Duodenal mucosa (tissue), 2 donors: Measurements from ENCODE around the gene SNORC.

Experiments used
- H3K27ac ChIP-seq: one replicate; pipeline ENCODE4 v1.7.0; 2013; ENCODE audit warnings: low read depth, low read length
- H3K27me3 ChIP-seq, 2 donors: one replicate each; pipeline ENCODE4 v1.7.0; 2013; ENCODE audit warnings: low read length in 2 of 2, control low read depth in 1 of 2; ENCODE audit not compliant: insufficient read depth in 2 of 2, control insufficient read depth in 1 of 2
- H3K36me3 ChIP-seq, 2 donors: one replicate each; pipeline ENCODE4 v1.7.0; 2013; ENCODE audit warnings: low read length in 2 of 2, control low read depth in 1 of 2; ENCODE audit not compliant: insufficient read depth in 2 of 2, control insufficient read depth in 1 of 2
- H3K4me1 ChIP-seq, 2 donors: one replicate each; pipeline ENCODE4 v1.7.0; 2013; ENCODE audit warnings: low read length in 2 of 2, control low read depth in 1 of 2; ENCODE audit not compliant: insufficient read depth in 2 of 2, control insufficient read depth in 1 of 2
- H3K4me3 ChIP-seq, 2 donors: one replicate each; pipeline ENCODE4 v1.7.0; 2013; ENCODE audit warnings: low read length in 2 of 2, low read depth in 1 of 2
- H3K9ac ChIP-seq, 2 donors: one replicate each; pipeline ENCODE4 v1.7.0; 2013; ENCODE audit warnings: low read length in 2 of 2, low read depth in 1 of 2
- H3K9me3 ChIP-seq, 2 donors: one replicate each; pipeline ENCODE4 v1.7.0; 2013; ENCODE audit warnings: low read length in 2 of 2, control low read depth in 1 of 2; ENCODE audit not compliant: control insufficient read depth in 1 of 2

SNORC gene

DNA sequence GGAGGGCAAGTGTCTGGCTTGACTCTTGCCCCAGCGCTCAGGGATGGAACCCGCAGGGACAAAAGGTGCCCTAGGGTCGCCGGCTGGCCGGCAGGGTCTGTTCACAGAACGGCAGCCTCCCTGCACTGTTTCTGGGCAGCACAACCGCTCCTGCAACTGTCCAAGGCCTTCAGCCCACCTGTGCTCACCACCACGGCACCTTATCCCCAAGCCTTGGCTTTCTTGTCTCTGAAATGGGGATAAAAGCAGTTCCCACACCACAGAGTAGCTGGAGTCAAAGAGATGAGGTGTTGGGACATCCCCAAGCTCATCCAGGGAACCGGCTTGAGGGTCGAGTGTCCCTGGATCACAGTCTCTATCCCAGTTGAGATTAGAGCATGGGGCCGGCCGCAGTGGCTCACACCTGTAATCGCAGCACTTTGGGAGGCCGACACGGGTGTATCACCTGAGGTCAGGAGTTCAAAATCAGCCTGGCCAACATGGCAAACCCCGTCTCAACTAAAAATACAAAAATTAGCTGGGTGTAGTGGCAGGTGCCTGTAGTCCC lies 4.7 kb downstream of the SNORC start:
- H3K4me3 ChIP-seq, result peak overlapping the region; percentile 27 to 68
- H3K9ac ChIP-seq, result peak overlapping the region; percentile 38 to 76

DNA sequence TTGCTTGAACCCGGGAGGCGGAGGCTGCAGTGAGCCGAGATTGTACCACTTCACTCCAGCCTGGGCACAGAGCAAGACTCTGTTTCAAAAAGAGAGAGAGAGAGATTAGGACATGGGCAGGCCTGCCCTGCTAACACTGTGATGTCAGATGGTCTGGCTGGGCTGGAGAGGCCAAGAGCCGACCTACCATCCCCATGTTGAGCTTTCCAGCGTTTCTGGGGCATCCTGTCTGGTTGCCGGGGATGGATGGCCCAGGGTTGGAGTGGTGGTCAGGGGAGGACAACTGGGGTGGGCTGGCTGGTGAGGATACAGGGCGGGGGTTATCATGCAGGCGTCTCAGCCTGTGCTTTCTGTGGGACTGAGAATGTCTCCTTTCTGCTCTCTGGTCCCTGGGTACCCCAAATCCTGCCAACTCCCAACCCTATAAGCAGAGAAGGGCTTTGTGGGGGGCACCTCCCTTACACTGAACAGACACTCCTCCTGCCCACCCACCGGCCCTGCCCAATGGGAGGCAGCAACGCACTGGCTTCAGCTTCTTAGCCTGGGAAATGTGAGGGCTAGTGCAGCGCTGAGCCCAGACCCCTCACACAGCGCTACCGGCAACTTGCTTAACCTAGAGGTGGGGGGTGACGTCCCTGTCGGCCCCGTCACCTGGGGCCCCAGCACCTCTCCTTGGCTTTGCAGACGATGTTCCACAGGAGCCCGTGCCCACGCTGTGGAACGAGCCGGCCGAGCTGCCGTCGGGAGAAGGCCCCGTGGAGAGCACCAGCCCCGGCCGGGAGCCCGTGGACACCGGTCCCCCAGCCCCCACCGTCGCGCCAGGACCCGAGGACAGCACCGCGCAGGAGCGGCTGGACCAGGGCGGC lies 5.4 kb downstream of the SNORC start:
- peaks cover 0 to 11% of the 10 kb centered on the region in 2 donors for H3K36me3 ChIP-seq
- peak overlapping the region; percentile 48 for H3K27ac ChIP-seq
- H3K27me3 ChIP-seq, result no peaks in the 10 kb centered on the region
- peak overlapping the region; percentile 76 to 89 for H3K9ac ChIP-seq
- H3K4me1 ChIP-seq, result peaks cover 20 to 30% of the 10 kb centered on the region in 2 donors
- no peaks in the 10 kb centered on the region for H3K9me3 ChIP-seq
- peak overlapping the region; percentile 66 to 68 for H3K4me3 ChIP-seq

More for the DNA sequence above, 4.7 kb downstream of the SNORC start:
- Histone ChIP-seq H3K36me3 (peaks cover 0 to 11% of the 10 kb centered on the region in 2 donors), H3K4me1 (peaks cover 20 to 30% of the 10 kb centered on the region in 2 donors), H3K27me3 (no peaks in the 10 kb centered on the region), H3K9me3 (no peaks in the 10 kb centered on the region), H3K27ac (peak overlapping the region; percentile 65)

DNA sequence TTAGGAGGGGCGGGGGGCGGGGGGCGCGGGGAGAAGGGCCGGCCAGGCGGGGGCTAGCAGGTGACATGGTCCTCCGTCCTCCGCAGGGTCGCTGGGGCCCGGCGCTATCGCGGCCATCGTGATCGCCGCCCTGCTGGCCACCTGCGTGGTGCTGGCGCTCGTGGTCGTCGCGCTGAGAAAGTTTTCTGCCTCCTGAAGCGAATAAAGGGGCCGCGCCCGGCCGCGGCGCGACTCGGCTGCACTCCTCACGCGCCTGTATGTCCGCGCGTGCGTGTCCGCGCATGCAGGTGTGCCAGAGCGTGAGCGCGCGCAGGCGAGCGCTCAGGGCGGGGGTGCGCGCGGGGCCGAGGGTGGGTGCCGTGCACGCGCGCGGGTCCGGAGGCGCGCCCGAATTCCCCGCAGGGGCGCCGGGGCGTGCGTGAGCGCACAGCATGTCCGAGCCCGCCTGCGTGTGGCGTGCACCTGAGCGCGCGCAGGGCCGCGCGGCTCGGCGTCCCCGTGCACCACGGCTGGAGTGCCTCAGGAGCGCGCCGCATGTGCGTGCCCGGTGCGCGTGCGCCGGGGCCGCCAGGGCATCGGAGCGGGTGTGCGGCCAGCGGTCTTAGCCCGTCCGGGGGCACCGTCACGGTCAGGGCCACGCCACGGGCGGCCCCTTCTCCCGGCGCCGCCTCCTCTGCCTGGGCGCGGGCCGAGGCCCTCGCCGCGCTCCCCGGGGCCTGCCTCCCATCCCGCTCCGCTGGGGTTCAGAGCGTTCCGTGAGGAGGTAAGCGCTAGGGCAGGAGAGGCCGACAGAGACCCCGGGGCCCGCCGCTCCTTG lies 6.3 kb downstream of the SNORC start:
- H3K36me3 ChIP-seq, result peaks cover 0 to 17% of the 10 kb centered on the region in 2 donors
- H3K27ac ChIP-seq, result peak overlapping the region; percentile 30
- H3K4me3 ChIP-seq, result peak overlapping the region; percentile 56 to 62
- no peaks in the 10 kb centered on the region for H3K27me3 ChIP-seq
- H3K4me1 ChIP-seq, result peaks cover 20 to 30% of the 10 kb centered on the region in 2 donors
- no peaks in the 10 kb centered on the region for H3K9me3 ChIP-seq
- peak overlapping the region; percentile 35 to 60 for H3K9ac ChIP-seq

DNA sequence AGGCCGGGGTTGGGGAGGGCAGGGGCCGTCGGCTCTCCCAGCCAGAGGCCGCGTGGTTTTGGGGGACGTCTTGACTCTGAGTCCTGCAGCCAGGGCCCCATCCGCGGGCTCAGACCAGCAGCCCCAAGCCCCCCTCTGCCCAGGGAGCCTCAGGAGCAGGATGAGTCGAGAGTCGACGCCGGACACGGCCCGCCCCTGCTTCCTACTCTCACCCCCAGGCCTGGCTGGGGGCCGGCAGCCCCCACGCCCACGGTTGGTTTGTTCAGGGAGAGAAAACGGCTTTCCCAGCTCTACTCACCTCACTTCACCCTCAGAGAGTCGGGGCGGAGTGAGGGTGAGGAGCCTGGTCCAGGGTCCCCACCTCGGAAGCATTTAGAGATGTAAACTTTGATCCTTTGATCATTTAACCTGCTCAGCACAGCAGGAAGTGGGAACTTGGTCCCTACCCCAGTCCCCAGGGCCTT lies 6.9 kb downstream of the SNORC start:
- Histone ChIP-seq H3K36me3 (peaks cover 0 to 19% of the 10 kb centered on the region in 2 donors), H3K9me3 (no peaks in the 10 kb centered on the region), H3K4me1 (peaks cover 20 to 30% of the 10 kb centered on the region in 2 donors), H3K27ac (no peak overlapping the region), H3K4me3 (peak overlapping the region; percentile 56 to 62), H3K9ac (peak overlapping the region; percentile 35 to 60), H3K27me3 (no peaks in the 10 kb centered on the region)

DNA sequence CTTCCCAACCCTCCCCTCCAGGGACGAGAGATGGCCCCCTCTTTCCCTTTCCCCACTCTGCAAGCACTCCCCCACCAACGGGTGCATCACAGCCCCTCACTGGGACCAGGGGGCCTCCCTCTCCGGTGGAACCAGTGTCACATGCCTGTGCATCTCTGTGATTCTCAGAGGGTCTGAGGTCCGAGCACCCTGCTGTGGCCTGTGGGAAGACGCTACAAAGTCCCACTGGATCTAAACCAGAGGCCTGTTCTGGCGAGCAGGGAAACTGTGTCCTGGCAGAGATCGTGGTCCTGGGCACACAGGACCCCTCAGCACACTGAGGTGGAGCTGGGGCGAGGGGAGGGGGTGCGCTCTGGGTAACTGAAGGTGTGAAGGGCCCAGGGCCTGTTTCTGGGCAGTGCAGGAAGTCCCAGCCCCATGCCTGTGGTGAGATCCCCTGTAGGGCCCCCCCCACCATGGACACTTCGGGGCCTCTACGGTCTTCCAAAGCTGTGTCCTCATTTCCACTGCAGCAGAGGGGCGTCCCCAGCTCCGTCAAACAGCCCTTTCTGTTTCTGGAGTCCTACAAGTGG lies 8.0 kb downstream of the SNORC start:
- Histone ChIP-seq H3K9ac (peak overlapping the region in 1 of 2 donors; percentile 35), H3K36me3 (peaks cover 0 to 29% of the 10 kb centered on the region in 2 donors), H3K4me1 (peaks cover 19 to 27% of the 10 kb centered on the region in 2 donors), H3K9me3 (no peaks in the 10 kb centered on the region), H3K27ac (no peak overlapping the region), H3K27me3 (no peaks in the 10 kb centered on the region), H3K4me3 (no peak overlapping the region)

DNA sequence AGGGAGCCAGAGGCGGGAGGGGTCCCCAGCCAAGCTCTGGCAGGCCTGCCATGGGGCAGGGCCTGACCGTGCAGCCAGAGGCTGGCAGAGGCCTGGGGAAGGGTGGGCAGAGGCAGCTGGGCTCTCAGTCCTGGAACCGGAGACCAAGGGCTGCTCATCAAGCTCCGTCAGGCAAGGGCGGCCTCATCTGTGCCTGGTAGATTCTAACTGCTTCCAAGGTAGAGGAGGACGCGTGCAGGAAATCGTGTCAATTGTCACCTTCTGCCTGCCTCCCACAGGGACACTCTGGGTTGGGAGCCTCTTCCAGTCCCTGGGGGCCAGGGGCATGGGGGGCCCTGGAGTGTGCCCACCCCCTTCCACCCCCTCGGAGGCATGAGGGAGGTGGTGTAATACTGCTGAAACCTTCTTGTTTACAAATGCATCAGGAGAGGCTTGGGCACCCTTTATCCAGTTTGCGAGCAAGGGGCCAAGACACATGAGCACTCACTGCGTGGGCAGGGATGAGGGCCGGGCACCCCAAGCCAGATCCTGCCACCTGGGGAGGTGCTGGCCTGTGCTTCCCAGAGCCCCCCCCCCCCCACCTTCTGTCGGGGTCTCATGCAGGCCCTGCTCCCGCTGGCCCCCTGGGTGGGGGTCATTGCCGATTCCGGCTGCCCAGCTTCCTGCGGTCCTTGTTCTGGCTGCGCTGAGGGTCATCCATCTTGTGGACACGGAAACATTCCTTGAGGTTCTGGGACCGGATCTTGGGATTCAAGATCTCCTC lies 9.0 kb downstream of the SNORC start:
- no peaks in the 10 kb centered on the region for H3K9me3 ChIP-seq
- H3K27me3 ChIP-seq, result no peaks in the 10 kb centered on the region
- no peak overlapping the region for H3K9ac ChIP-seq
- H3K4me1 ChIP-seq, result peaks cover 9 to 17% of the 10 kb centered on the region in 2 donors
- H3K36me3 ChIP-seq, result peaks cover 2 to 38% of the 10 kb centered on the region in 2 donors
- no peak overlapping the region for H3K4me3 ChIP-seq
- no peak overlapping the region for H3K27ac ChIP-seq

DNA sequence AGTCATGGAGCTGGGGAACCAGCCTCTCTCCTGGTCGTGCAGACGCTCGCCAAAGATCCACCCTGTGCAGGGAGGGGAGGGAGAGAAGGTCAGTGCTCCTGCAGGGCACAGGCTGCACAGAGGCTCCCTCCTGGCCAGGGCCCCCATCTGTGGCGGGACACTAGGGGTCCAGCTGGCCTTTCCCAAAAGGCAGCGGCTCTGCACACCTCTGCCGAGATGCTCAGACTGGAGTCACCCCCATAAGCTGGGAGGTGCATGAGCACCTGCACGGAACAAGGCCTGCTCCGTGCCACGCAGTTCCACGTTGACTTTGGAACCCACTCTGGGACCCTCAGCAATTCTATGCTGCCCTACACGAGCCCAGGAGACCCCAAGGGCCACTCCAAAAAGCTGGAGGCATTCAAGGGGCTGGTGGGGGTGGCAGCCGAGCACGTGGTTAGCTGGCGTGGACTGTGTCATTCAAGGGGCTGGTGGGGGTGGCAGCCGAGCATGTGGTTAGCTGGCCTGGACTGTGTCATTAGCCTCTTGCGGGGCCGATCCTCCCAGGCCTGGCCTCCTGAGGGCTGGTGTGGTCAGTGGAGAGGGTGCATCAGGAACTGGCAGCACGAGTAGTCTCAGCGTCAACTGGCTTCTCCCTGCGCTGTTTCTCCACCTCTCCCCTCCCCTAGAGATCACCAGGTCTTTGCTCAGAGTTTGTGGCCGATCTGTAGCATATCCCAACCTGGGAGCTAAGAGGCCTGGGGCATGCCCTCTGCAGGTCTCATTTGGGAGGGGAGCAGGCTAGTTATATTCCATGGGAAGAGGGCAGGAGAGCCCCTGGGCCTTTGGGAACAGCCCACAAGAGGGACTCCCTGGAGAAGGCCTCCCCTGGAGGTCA lies 9.8 kb downstream of the SNORC start:
- Histone ChIP-seq H3K27ac (no peak overlapping the region), H3K27me3 (no peaks in the 10 kb centered on the region), H3K4me3 (no peak overlapping the region), H3K36me3 (peaks cover 2 to 46% of the 10 kb centered on the region in 2 donors), H3K9ac (no peak overlapping the region), H3K9me3 (no peaks in the 10 kb centered on the region), H3K4me1 (peaks cover 7 to 9% of the 10 kb centered on the region in 2 donors)

DNA sequence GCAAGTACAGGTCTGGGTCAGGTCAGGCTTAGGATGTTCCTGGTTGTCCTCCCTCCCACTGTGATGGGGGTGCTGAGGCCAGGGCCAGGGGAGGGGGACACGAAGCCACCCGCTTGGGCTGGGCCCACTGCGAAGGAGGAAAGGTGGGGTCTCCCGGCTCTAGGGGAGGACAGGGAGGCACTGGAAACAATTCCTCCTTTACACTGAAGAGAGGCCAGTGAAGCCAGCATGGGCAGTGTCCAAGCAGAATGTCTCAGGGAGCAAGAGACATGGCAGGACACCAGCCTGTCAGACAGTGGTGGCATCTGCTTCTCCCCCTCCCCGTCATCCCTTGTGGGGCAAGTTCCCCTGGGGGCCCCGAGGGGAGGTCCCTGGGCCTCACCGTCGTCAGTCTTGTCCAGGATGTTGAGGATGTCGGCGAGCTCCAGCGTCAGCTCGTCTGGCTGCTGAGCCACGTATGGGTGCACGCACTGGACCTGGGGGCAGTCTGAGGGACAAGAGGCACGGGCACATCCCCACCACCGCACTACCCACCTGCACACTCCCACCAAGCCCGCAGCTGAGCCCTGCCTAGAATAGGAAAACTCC lies 10.8 kb downstream of the SNORC start:
- no peaks in the 10 kb centered on the region for H3K27me3 ChIP-seq
- H3K4me3 ChIP-seq, result no peak overlapping the region
- no peak overlapping the region for H3K27ac ChIP-seq
- H3K9me3 ChIP-seq, result no peaks in the 10 kb centered on the region
- H3K4me1 ChIP-seq, result no peaks in the 10 kb centered on the region
- H3K36me3 ChIP-seq, result peaks cover 2 to 56% of the 10 kb centered on the region in 2 donors
- H3K9ac ChIP-seq, result no peak overlapping the region
